ENCODE measurements around the gene CDK16.

Gene CDK16

GRCh38 chrX:47172549-47172948 lies 45.9 kb upstream of the CDK16 start:
- no peak overlapping the region for H3K4me3 ChIP-seq (ENCODE audit: low read depth, low read length)
- no peak for TF ChIP-seq MAX (IDR thresholded peaks at IDR 0.05; ENCODE audit: low read depth, low read length)
- no peak for TF ChIP-seq POLR2A (IDR thresholded peaks at IDR 0.05; ENCODE audit: extremely low read depth, insufficient read length)
- no peak for DNase-seq (ENCODE audit: low read depth)

- H3K4me3 ChIP-seq (ENCODE audit: low read depth, low read length): no peak overlapping the region
- DNase-seq (ENCODE audit: low read depth): no peak
- TF ChIP-seq MAX (IDR thresholded peaks at IDR 0.05; ENCODE audit: low read depth, low read length): no peak
- no peak for TF ChIP-seq CTCF (IDR thresholded peaks at IDR 0.05; ENCODE audit: low read depth, low read length)
- no peak for TF ChIP-seq MYC (IDR thresholded peaks at IDR 0.05; ENCODE audit: low read depth, low read length)
- TF ChIP-seq POLR2A (IDR thresholded peaks at IDR 0.05; ENCODE audit: extremely low read depth, insufficient read length): no peak
Observed at GRCh38 chrX:47172971-47173792, 45.3 kb upstream of the CDK16 start.

- no peak overlapping the region for H3K4me3 ChIP-seq (ENCODE audit: low read depth, low read length)
- no peak for DNase-seq (ENCODE audit: low read depth)
- TF ChIP-seq CTCF (IDR thresholded peaks at IDR 0.05; ENCODE audit: low read depth, low read length) (no peak), MAX (IDR thresholded peaks at IDR 0.05; ENCODE audit: low read depth, low read length) (no peak), POLR2A (IDR thresholded peaks at IDR 0.05; ENCODE audit: extremely low read depth, insufficient read length) (no peak), MYC (IDR thresholded peaks at IDR 0.05; ENCODE audit: low read depth, low read length) (no peak)
Observed at GRCh38 chrX:47174376-47174775, 44.1 kb upstream of the CDK16 start.

- no peak for TF ChIP-seq POLR2A (IDR thresholded peaks at IDR 0.05; ENCODE audit: extremely low read depth, insufficient read length)
- TF ChIP-seq CTCF (IDR thresholded peaks at IDR 0.05; ENCODE audit: low read depth, low read length): no peak
- TF ChIP-seq MAX (IDR thresholded peaks at IDR 0.05; ENCODE audit: low read depth, low read length): no peak
- TF ChIP-seq MYC (IDR thresholded peaks at IDR 0.05; ENCODE audit: low read depth, low read length): no peak
- H3K4me3 ChIP-seq (ENCODE audit: low read depth, low read length): no peak overlapping the region
- DNase-seq (ENCODE audit: low read depth): no peak
Observed at GRCh38 chrX:47174846-47175587, 43.5 kb upstream of the CDK16 start.

- no peak for DNase-seq (ENCODE audit: low read depth)
- no peak overlapping the region for H3K4me3 ChIP-seq (ENCODE audit: low read depth, low read length)
- TF ChIP-seq MYC (IDR thresholded peaks at IDR 0.05; ENCODE audit: low read depth, low read length) (no peak), MAX (IDR thresholded peaks at IDR 0.05; ENCODE audit: low read depth, low read length) (no peak), POLR2A (IDR thresholded peaks at IDR 0.05; ENCODE audit: extremely low read depth, insufficient read length) (no peak), CTCF (IDR thresholded peaks at IDR 0.05; ENCODE audit: low read depth, low read length) (no peak)
Observed at GRCh38 chrX:47175588-47175980, 42.9 kb upstream of the CDK16 start.
